GM18498 (cell line): Measurements from ENCODE around the gene SRRM2.

Experiments used
- ATAC-seq: cut with Tn5 transposase; IDR thresholded peaks from one replicate; pipeline ENCODE4 v1.9.1; 2021; ENCODE audit warnings: mild to moderate bottlenecking, moderate library complexity; ENCODE audit not compliant: unreplicated experiment

SRRM2 gene

GRCh38 chr16:2737895-2738418 lies 14.5 kb upstream of the SRRM2 start:
- ATAC-seq, result no peak

- ATAC-seq, result no peak
Observed at GRCh38 chr16:2738615-2739014, 13.8 kb upstream of the SRRM2 start.

- no peak for ATAC-seq
Observed at GRCh38 chr16:2739625-2740430, 12.6 kb upstream of the SRRM2 start.

GRCh38 chr16:2740476-2740875 lies 12.0 kb upstream of the SRRM2 start:
- no peak for ATAC-seq

- ATAC-seq, result no peak
Observed at GRCh38 chr16:2741168-2741567, 11.3 kb upstream of the SRRM2 start.

- ATAC-seq, result no peak
Observed at GRCh38 chr16:2742323-2743006, 10.0 kb upstream of the SRRM2 start.

GRCh38 chr16:2743007-2743810 lies 9.2 kb upstream of the SRRM2 start:
- ATAC-seq, result no peak

GRCh38 chr16:2744711-2745110 lies 7.7 kb upstream of the SRRM2 start:
- ATAC-seq, result no peak

GRCh38 chr16:2745116-2745890 lies 7.1 kb upstream of the SRRM2 start:
- no peak for ATAC-seq

GRCh38 chr16:2745961-2746360 lies 6.5 kb upstream of the SRRM2 start:
- no peak for ATAC-seq

- ATAC-seq, result no peak
Observed at GRCh38 chr16:2748757-2749455, 3.5 kb upstream of the SRRM2 start.

GRCh38 chr16:2749476-2749875 lies 3.0 kb upstream of the SRRM2 start:
- no peak for ATAC-seq

- no peak for ATAC-seq
Observed at GRCh38 chr16:2749936-2750335, 2.5 kb upstream of the SRRM2 start.

GRCh38 chr16:2751577-2752034 lies 832 bp upstream of the SRRM2 start:
- ATAC-seq, result no peak

GRCh38 chr16:2752850-2753732 lies 653 bp downstream of the SRRM2 start:
- peak; percentile 45 for ATAC-seq

GRCh38 chr16:2753733-2754020 lies 1.2 kb downstream of the SRRM2 start:
- no peak for ATAC-seq

- no peak for ATAC-seq
Observed at GRCh38 chr16:2755158-2755557, 2.7 kb downstream of the SRRM2 start.

GRCh38 chr16:2756288-2757015 lies 4.0 kb downstream of the SRRM2 start:
- ATAC-seq, result no peak
